Ovary (tissue), 9 donors: ENCODE data around the gene SLC26A11. TPM values are rescaled to one million over a fixed set of nuclear protein-coding genes. Genes with fewer than 3 reads are reported as not detected.

ENCODE experiments used
- DNase-seq, 5 donors: peaks; one replicate each; pipeline ENCODE4 v3.0.0-alpha.2; 2019 to 2020
- H3K27ac ChIP-seq, 2 donors: fragments of 200-600 bp; one replicate each; pipeline versions ENCODE4 v1.5.1 to v1.8.0; 2019 to 2022
- H3K27me3 ChIP-seq: fragments of 200-600 bp; one replicate; pipeline ENCODE4 v1.8.0; 2022
- H3K36me3 ChIP-seq: fragments of 200-600 bp; sonication (generic); one replicate; pipeline ENCODE4 v1.5.1; 2019
- H3K4me1 ChIP-seq: one replicate; pipeline ENCODE4 v1.8.1; 2013; ENCODE audit warnings: mild to moderate bottlenecking, moderate library complexity; ENCODE audit not compliant: insufficient read depth
- H3K4me3 ChIP-seq: fragments of 200-600 bp; sonication (generic); one replicate; pipeline ENCODE4 v1.5.1; 2017
- H3K9me3 ChIP-seq, 2 donors: fragments of 200-600 bp in 1 of 2; sonication (generic) in 1 of 2; one replicate each; pipeline versions ENCODE4 v1.5.1 to v1.8.1; 2013 to 2019; ENCODE audit warnings: mild to moderate bottlenecking in 1 of 2, moderate library complexity in 1 of 2
- EP300 ChIP-seq: sonication (generic); formaldehyde crosslinking; IDR thresholded peaks from one replicate; pipeline ENCODE4 v1.6.1; 2017; ENCODE audit warnings: antibody characterized with exemption
- POLR2A ChIP-seq: fragments of 450-650 bp; IDR thresholded peaks from one replicate; pipeline ENCODE4 v1.6.1; 2017; ENCODE audit warnings: antibody characterized with exemption, mild to moderate bottlenecking, moderate library complexity
- WGBS, 3 donors: extraction: QIAGEN DNeasy Blood & Tissue Kit in 1 of 3; methylation state at CpG; one replicate each; pipeline versions ENCODE4 v1.1.5 to v1.1.7; 2013 to 2017; 5-methylcytosine and 5-hydroxymethylcytosine counted together
- intact Hi-C, 4 donors: fragments of 100-400 bp; cut with DNase I; formaldehyde crosslinking; loops; one replicate each; pipeline versions ENCODE4 v1.11.0 to v1.15.1; 2022 to 2023
- polyA plus RNA-seq, 2 donors: library from polyadenylated mRNA; stranded (reverse); fragments of 200-250 nt in 1 of 2; fragments of 350-450 nt in 1 of 2; fragmentation: Illumina TruSeq in 1 of 2; extraction: RNeasy Lipid Tissue Mini Kit (QIAGEN cat#74804) in 1 of 2; gene quantifications; one replicate each; pipeline ENCODE4 v1.2.3, GENCODE V29; 2013 to 2014
- total RNA-seq, 7 donors: library from RNA; depleted of rRNA in 2 of 7; stranded (reverse); fragments of >200 nt in 2 of 7; fragmentation: NEBNext Ultra II Directional in 3 of 7; extraction: Animal tissue kit (Norgen Biotek cat#: 25700) in 3 of 7; gene quantifications; one replicate each; pipeline versions ENCODE4 v1.1.0 to v1.2.4, GENCODE V29; 2016 to 2023
- TF ChIP-seq, protein P1 (sequence below), 3 donors: fragments of 450-650 bp in 2 of 3; fragments of 200-600 bp in 1 of 3; IDR thresholded peaks; one replicate each; pipeline versions ENCODE4 v1.5.1 to v1.8.0; 2016 to 2022; ENCODE audit warnings: antibody characterized with exemption in 3 of 3, mild to moderate bottlenecking in 1 of 3
- donor health status: DM: no; HTN: no; CAD: no; lungs with moderate emphysema.
- donor health status: DM: no; HTN: no; CAD: no.
- donor health status: Bipolar disorder and iron deficiency.
- donor health status: DM: yes; HTN: yes; CAD: no.
- donor health status: DM: no; HTN: no; CAD: no.
- donor health status: DM: yes; HTN: yes; CAD: no.

SLC26A11 gene
- total and polyA plus RNA-seq, 9 donors = 8.4 to 30.3 (median 22.8) TPM

DNA sequence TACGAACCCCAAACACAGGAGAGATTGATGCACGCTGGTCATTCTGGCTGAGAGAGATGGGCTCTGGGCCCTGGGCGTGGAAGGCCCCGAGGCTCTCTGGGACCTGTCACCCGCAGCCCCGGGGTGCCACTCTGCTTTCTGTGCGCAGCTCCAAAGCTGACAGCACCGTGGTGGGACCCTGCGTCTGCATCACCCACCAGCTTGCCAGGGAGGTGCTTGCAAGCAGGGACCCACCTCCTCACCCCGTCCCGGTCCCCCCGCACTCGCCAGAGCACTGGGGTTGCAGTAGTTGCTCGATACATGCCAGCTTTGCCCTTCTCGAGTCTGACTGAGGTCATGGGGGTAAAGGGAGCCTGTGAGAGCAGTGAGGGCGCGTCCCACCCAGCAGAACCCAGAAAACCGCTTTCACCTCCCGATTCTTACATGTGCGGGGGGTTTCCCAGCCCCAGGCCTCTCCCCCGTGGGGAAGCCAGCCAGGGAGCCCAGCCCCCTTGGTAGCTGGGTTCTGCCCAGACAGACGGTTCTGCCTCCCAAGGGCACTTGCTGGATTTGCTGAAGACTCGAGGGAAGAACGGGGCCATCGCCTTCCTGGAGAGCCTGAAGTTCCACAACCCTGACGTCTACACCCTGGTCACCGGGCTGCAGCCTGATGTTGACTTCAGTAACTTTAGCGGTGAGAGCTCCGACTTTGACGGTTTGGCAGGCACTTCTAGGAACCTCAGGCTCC is 37.9 kb upstream of the SLC26A11 start:
- Histone ChIP-seq H3K4me3 (no peak overlapping the region), H3K4me1 (no peaks in the 10 kb centered on the region), H3K27ac (no peak overlapping the region), H3K27me3 (no peaks in the 10 kb centered on the region), H3K9me3 (no peaks in the 10 kb centered on the region), H3K36me3 (no peaks in the 10 kb centered on the region)
- intact Hi-C loops = no loop called here
- DNase-seq = no peak
- WGBS, 3 donors = 84 to 85% (median 84%) methylated on average over 30 of the region's 30 CpGs
- TF ChIP-seq EP300 (no peak), POLR2A (no peak)
- TF ChIP-seq, protein P1, sequence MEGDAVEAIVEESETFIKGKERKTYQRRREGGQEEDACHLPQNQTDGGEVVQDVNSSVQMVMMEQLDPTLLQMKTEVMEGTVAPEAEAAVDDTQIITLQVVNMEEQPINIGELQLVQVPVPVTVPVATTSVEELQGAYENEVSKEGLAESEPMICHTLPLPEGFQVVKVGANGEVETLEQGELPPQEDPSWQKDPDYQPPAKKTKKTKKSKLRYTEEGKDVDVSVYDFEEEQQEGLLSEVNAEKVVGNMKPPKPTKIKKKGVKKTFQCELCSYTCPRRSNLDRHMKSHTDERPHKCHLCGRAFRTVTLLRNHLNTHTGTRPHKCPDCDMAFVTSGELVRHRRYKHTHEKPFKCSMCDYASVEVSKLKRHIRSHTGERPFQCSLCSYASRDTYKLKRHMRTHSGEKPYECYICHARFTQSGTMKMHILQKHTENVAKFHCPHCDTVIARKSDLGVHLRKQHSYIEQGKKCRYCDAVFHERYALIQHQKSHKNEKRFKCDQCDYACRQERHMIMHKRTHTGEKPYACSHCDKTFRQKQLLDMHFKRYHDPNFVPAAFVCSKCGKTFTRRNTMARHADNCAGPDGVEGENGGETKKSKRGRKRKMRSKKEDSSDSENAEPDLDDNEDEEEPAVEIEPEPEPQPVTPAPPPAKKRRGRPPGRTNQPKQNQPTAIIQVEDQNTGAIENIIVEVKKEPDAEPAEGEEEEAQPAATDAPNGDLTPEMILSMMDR (IDR thresholded peaks at IDR 0.05) = no peak

DNA sequence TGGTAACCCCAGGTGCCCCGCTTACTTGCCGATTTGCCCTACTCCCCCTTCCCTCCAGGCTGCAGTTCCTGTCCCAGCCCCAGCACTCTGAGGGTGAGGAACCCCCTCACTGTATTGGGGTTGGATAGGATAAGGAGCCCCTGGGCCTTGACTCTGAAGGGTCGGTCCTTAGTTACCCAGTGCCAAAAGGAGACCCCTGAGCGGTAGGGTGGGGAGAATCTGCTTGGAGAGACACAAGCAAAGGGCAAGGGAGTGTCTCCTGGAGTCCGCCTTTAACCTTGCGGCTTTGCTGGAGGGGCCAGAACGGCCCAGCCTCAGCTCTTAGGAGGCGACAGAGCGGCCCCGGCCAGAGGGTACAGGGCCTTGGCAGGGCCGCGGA is 37.4 kb upstream of the SLC26A11 start:
- Histone ChIP-seq H3K4me3 (no peak overlapping the region), H3K36me3 (no peaks in the 10 kb centered on the region), H3K27ac (no peak overlapping the region), H3K27me3 (no peaks in the 10 kb centered on the region), H3K9me3 (no peaks in the 10 kb centered on the region), H3K4me1 (no peaks in the 10 kb centered on the region)
- TF ChIP-seq EP300 (no peak), POLR2A (no peak)
- TF ChIP-seq, protein P1 (IDR thresholded peaks at IDR 0.05) = no peak
- no peak for DNase-seq
- intact Hi-C loops = no loop called here
- WGBS, 3 donors = 90 to 92% (median 91%) methylated on average over 12 of the region's 12 CpGs

DNA sequence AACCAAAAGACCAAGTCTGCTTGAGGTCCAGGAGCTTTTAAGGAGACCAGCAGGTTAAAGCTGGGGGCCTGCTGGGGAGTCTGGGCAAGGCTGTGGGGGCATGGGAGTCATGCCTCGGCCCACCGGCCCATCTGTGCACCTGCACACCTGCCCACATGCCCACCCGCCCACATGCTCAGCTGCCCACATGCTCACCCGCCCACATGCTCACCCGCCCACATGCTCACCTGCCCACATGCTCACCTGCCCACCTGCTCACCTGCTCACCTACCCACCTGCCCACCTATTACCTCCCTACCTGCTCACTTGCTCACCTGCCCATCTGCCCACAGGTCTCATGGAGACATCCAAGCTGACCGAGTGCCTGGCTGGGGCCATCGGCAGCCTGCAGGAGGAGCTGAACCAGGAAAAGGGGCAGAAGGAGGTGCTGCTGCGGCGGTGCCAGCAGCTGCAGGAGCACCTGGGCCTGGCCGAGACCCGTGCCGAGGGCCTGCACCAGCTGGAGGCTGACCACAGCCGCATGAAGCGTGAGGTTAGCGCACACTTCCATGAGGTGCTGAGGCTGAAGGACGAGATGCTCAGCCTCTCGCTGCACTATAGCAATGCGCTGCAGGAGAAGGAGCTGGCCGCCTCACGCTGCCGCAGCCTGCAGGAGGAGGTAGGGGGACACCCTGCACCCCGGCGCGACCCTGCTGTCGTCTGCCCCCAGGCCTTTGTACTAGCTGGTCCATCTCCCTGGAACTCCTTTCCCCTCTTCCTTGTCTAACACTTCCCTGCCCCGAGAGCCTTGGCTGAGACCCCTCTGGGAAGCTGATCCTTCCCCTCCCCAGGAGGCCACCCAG is 36.4 kb upstream of the SLC26A11 start:
- Histone ChIP-seq H3K27me3 (no peaks in the 10 kb centered on the region), H3K36me3 (no peaks in the 10 kb centered on the region), H3K4me3 (no peak overlapping the region), H3K9me3 (no peaks in the 10 kb centered on the region), H3K27ac (no peak overlapping the region), H3K4me1 (no peaks in the 10 kb centered on the region)
- DNase-seq = no peak
- WGBS, 3 donors = 75 to 85% (median 77%) methylated on average over 26 of the region's 26 CpGs
- intact Hi-C loops = no loop called here
- TF ChIP-seq EP300 (no peak), POLR2A (no peak)
- TF ChIP-seq, protein P1 (IDR thresholded peaks at IDR 0.05) = no peak

- DNase-seq = no peak
- intact Hi-C loops = no loop called here
- Histone ChIP-seq H3K9me3 (no peaks in the 10 kb centered on the region), H3K27me3 (no peaks in the 10 kb centered on the region), H3K4me3 (no peak overlapping the region), H3K4me1 (no peaks in the 10 kb centered on the region), H3K36me3 (no peaks in the 10 kb centered on the region), H3K27ac (no peak overlapping the region)
- 83 to 90% (median 84%) methylated on average over 10 of the region's 10 CpGs for WGBS, 3 donors
- no peak for TF ChIP-seq EP300
- TF ChIP-seq, protein P1 (IDR thresholded peaks at IDR 0.05) = no peak
- TF ChIP-seq POLR2A = no peak
These were observed 35.9 kb upstream of the SLC26A11 start for GRCh38 chr17:80184423-80184714.
